ENCODE results near the gene P4HA2.

Gene P4HA2

DNA sequence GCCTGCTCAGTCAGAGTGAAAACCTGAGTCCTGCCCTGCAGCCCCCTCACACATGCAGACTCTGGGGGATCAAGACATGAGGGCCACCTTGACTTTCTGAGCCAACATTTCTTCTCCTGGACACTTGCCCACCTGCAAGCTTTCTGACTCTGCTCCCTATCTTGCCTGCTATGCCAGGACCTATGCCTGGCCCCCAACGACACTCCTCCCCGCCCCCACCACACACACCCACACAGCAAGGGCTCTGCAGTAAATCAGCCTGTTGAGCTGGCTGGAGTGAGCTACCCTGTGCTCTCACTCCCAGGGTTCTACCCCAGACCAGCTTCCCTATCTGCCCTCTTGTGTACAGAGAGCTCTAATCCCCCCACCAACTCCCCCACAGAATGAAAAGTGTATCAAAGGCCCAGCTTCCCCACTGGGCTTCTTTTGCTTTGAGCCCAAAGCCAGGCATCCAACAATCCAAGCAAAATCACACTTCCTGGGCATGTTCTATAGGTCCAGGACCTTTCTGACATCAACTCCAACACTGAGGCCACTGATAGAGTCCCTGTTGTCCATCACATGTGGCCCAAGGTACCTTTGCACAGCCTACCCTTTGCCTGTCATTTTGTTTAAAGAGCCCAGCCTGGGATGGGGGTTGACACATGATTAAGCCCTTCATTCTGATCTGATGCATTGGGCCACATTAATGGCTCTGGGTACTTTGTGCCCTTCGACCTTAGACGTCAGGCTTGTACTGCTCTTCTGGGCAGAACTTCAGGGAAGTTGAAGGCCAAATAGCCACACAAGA lies 37.1 kb upstream of the P4HA2 start:
- no peak for DNase-seq (ENCODE audit: low read depth in 1 of 2, low spot score in 1 of 2)

DNA sequence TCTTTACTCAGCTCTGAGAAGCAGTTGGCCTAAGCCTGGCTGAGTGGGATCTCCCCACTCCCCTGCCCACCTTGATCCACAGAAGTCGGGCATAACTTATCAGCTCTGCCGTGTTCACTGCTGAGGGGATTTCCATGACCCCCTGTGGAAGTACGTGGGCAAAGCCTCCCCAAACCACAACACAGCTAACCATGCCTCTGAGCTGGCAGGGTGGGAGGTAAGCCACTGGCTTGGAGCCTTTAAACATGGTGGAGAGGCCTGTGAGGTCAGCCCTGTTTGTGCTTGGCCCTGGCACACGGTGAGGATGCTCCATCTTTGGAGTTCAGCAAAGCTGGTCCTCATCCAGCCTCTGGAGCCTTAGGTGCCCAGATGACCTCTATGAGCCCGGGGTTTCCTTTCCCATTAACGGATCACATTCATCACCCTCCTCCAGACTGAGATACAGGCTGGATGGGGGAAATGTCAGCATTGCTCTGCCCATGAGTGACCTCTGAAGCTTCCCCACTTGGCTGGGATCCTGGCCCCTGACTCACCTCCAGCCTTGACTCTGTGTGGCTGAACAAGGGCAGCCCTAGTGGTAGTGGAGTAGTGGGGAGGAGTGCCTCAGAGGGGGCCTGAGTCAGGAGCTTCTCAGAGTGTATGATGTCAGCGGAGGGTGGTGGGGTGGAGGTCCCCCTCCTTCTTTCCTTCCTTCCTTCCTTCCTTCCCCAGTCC lies 36.1 kb upstream of the P4HA2 start:
- no peak for DNase-seq (ENCODE audit: low read depth in 1 of 2, low spot score in 1 of 2)

DNA sequence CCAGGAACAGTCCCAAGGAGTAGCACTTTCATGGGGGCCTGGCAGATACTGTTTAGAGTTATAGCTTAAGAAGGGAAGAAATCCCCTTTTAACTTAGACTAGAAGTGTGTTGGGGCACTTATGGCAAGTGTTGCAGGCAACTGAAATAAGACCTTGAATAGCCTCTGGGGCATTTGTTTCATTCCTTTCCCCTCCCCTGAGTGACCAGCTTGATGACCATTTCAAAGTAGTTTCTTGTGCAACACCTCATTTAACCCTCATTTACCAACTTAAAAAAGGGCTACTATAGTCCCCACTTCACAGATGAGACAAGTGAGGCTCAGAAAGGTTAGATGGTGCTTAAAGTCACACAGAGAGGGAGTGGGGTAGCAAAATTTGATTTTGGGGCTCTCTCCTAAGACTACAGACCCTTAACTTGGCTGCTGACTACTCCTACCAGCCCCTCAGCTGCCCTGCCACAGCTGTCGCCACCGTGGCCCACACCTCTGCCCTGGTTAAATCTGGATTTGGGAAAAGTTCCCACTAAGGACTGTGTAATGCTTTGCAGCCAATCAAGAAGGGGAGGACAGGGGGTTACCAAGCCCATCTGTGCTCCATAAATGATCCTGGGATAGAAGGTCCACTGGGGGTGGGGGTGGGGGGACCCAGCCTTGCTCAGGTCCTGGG lies 35.4 kb upstream of the P4HA2 start:
- DNase-seq (ENCODE audit: low read depth in 1 of 2, low spot score in 1 of 2), result no peak

DNA sequence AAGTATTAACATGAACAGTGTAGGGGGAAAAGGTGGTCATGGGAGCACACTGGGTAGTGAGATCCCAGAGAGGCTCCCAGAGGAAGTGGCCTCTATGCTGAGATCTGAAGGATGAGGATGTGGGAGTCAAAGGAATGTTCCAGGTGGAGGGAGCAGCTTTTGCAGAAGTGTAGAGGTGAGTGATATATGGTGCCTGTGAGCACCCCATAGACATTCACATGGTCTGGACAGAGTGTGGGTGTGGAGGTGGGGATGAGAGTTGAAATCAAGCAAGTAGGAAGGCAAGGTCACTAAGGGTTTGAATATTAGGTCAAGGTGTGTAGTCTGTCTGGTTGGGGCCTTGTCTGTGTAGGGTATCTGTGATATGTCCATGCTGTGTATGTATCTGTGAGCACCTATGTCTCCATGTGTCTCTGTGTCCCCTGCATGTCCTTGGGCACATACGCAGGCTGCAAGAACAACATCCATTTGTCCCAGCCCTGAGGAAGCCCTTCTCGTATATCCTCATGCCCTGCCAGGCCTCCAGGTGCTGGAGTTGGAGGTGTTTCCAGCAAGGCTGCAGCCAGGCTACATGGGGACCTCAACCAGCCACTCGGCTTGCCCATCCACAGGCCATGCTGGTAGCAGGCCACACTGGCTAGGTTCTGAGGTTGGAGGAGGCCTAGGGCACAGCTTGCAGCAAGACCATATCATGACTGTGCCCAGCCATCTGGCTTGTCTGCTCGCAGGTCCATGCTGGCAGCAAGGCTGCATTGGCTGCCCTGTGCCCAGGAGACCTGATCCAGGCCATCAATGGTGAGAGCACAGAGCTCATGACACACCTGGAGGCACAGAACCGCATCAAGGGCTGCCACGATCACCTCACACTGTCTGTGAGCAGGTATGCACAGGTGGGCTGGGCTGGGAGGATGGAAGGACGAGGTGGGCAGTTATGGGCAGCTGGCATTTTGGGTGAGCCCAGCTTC lies 34.5 kb upstream of the P4HA2 start:
- DNase-seq (ENCODE audit: low read depth in 1 of 2, low spot score in 1 of 2), result no peak

DNA sequence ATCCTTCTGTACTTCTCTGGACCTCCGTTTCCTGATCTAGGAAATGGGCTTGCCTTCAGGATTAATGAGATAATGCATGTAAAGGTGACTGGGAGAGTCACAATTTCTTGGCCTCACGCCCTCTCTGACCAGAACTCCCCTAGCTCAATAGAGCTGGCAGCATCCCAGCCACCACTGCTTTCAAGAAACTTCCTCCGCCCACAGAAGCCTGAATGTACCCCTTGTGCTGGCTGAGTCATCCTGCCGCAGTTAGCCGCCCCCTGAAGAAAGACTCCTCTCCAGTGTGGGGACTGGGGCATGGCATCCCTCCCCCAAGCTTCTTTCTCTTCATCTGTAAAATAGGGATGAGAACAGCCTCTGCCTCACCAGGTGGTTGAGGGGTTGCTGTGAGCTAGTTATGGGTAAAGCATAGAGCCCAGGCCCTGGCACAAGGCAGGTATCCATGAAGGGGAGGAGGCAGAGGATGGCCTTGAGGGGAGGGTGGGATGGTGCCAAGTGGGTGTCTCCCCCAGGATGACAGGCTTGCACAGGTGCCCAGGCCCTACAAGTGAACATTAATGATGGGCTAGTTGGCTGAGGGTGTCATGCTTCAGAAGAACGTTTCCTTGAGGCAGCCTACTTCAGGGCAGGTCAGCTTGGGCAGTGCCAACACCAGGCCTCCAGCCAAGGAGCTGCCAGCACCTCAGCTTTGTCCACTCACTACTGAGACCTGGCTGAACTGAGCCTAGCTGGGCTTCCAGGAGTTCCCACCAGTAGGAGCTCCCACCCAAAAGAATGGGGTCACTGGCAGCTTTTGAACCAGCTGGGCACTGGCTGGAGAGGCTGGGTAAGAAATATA lies 33.3 kb upstream of the P4HA2 start:
- no peak for DNase-seq (ENCODE audit: low read depth in 1 of 2, low spot score in 1 of 2)

DNA sequence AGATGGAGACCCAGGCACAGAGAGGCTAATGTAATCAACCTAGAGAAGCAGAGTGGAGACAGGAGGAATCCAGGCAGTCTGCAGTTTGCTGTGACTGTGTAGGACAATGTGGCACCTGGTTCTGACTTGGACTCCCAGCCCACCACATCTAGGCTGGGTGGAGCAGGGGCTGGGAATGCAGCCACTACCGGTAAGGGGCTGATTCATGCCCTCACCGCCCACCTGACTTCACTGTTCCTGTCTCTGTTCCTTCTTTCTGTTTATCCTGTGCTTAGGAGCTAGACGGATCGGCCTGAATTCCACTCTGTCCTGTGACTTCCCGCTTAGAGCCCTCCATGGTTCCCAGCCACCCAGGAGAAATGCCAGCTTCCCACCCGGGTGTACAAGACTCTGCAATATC lies 32.4 kb upstream of the P4HA2 start:
- DNase-seq (ENCODE audit: low read depth in 1 of 2, low spot score in 1 of 2), result no peak

DNA sequence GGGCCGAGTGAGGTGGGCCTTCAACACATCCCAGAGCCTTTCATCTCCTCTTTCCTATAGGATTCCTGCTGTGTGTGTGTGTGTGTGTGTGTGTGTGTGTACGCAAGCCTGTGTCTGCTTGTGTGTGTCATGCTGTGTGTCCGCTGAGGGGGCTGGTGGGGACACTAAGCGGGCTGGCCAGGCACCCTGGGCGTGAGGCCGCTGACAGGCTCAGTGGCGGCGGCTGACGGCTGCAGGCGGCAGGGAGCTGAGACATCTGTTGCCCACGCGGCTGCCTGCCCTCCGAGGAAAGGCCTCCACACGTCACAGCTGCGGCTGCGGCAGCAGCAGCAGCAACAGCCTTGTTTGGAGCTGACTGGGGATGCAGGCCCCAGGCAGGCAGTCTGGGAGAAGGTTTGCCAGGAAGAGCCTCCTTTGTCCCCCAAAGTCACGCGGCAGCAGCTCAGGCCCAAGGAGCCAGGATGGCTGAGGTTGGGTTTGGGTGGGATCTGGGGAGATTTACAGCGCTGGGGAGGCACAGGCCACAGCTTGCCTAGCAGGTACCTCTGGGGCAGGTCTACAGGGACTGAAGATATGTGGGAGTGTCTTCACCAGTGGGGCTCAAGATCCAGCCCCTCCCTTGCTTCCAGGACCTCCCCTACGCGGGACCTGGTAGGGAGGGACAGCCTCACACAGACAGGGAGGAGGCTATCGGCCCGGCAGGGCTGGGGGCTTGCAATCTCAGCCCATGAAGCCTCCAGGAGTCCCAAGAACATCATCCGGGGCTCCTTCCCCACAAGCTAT lies 31.6 kb upstream of the P4HA2 start:
- no peak for DNase-seq (ENCODE audit: low read depth in 1 of 2, low spot score in 1 of 2)

DNA sequence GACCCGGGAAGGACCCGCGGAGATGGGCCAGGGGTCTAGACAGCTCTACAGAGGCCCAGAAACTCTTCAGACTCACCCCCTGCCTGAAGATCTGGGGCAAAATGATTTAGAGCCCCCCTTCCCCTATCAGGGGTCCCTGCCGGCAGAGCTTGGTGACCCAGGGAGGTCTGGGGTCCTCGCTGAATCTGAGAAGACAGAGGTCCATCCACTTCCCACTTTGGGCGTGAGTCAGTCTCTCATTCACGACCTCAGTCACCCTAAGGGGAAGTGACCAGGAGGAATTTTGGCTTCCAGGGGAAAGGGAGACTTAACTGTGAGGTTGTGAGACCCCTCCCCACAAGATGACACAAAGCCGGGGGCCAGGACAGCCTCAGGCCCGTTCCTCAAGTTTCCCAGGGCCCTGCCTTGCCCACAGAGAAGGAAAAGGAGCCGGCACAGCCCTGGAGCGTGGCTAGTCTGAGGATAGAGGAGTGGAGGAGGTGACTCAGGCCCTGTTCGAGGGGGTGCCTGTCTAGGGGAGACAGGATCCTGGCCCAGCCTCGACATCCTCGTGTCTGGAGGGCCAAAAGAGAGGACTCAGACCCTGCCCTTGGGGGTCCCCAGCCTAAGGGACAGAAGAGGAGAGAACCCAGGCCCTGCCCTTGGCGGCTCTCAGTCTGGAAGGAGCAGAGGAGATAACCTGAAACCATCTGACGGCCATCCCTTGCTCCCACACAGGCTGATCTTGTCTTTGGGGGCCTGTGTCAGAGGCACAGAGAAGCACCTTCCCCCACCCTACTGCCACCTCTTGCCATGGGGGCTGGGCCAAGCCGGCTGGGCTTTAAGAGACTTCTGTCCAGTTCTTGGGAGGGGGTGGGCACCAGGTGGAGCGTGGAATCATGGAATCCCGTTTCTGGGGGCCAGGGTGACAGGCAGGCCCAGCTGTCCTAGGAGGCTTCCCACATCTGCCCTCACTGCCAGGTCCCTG lies 30.7 kb upstream of the P4HA2 start:
- no peak for DNase-seq (ENCODE audit: low read depth in 1 of 2, low spot score in 1 of 2)

DNA sequence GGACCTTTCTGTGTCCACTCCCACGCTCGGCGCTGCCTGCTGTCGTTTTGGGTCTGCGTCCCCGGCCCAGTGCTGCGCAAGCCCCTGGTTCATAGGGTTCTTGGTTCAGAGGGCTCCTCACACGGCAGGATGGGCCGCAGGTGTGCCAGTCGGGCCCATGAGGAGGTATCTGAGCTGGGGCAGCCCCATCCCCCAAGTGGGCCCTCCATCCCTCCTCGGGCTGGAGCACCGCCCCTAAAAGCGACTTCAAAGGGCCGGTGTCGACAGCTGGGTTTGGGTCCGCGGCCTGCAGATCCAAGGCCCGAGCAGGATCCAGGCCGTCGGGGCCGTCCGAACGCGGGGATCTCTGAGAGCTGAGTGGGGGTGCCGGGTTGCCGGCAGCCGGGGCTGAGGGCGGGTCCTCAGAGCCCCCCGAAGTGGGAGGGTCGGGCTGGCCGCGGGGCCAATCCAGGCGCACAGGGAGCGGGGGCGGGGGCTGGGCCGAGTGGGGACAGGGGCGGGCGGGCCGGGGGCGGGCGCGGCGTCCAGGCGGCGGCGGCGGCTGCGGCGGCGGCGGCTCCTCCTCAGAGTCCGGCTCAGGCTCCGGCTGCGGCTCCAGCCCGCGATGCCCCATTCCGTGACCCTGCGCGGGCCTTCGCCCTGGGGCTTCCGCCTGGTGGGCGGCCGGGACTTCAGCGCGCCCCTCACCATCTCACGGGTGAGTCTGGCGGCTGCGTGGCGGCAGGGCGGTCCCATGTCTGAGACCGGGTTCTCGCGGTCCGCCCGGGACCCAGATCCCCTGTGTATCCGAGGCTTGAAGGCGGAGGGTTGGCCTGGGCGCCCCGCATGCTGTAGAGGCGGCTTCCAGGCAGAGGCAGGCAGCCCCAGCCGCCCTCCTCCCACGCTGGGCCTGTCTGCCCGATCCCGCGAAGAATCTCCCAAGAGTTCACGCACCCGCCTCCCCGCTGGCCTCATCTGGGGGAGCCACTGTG lies 29.8 kb upstream of the P4HA2 start, which contains the start of gene PDLIM4:
TSS of gene PDLIM4 (plus strand) at position 566 of the 971 bp plus-strand sequence. CDS start at position 605, 39 bp downstream.
- DNase-seq (ENCODE audit: low read depth in 1 of 2, low spot score in 1 of 2), result no peak

DNA sequence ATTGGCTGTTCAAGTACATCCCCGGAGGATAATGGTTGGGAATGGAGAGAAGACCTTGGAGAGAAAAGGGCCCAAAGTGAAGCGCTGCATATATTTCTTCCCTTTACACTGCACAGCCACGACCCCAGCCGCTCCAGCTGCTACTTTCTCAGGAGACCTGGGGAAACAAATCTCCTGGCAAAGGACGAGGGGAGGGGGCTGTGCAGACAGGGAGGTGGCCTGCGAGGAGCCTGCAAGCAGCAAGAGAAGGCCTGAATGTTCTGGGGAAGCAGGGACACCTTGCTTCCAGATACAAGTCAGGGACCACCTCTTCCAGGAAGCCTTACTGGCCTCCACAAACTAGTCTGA lies 29.1 kb upstream of the P4HA2 start:
- DNase-seq (ENCODE audit: low read depth in 1 of 2, low spot score in 1 of 2), result no peak

DNA sequence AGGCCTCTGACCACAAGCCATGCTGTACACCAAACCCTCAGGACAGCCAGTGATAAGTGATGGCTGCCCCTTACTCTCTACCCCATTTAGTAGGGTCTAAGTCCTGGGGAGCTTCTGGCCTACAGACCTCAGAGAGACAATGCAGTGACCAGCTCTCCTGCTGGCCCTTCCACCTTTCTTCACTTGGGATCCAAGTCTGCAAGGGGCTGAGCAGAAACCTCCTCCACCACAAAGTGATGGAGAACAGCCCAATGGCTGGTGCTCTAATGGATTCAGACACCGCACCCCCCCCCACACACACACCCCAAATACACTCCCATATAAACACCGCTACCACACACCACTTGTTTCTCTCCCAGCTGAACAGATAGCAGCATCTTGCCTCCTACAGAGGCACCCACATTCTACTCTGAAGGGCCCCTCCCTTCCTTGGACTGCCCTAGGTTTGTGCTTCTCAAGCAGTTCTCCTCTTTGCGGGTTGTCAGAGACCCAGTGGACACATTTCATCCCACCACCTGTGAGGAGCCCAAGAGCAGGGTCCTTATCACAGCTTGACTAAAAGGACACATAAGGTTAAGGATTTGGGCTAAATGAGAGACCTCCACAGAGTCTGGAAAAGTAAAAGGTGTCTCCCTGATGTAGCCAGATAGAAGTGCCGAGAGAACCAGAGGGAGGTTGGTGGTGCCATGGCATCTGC lies 28.6 kb upstream of the P4HA2 start:
- no peak for DNase-seq (ENCODE audit: low read depth in 1 of 2, low spot score in 1 of 2)

DNA sequence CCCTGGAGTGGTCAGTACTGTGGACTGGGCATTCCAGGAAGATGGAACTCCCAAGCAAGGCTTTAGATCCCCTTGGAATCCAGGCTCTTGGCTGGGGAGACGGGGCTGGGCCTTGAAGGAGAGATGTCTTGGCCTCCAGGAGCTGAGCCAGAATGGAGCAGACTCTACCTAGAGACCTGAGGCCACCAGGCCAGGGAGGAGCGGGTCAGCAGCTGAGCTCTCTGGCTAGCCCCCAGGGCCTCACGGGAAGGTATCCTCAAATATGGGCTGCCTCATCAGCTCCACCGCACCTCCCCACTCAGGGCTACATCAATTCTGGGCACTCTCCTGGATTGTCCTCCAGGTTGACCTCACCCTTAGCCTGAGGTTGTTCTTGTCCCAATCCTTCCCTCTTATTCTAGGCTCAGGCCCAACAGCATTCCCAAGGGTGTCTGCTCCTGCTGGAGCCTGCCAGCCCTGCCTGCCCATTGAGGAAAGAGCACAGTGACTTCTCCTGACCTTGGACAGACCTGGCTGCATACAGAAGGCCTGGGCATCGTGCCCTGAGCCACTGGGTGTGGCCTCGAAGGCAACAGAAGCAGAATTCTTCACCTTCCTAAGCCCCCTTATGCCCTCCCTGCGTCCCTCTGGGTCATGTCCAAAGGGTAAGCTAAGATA lies 26.8 kb upstream of the P4HA2 start:
- no peak for DNase-seq (ENCODE audit: low read depth in 1 of 2, low spot score in 1 of 2)

DNA sequence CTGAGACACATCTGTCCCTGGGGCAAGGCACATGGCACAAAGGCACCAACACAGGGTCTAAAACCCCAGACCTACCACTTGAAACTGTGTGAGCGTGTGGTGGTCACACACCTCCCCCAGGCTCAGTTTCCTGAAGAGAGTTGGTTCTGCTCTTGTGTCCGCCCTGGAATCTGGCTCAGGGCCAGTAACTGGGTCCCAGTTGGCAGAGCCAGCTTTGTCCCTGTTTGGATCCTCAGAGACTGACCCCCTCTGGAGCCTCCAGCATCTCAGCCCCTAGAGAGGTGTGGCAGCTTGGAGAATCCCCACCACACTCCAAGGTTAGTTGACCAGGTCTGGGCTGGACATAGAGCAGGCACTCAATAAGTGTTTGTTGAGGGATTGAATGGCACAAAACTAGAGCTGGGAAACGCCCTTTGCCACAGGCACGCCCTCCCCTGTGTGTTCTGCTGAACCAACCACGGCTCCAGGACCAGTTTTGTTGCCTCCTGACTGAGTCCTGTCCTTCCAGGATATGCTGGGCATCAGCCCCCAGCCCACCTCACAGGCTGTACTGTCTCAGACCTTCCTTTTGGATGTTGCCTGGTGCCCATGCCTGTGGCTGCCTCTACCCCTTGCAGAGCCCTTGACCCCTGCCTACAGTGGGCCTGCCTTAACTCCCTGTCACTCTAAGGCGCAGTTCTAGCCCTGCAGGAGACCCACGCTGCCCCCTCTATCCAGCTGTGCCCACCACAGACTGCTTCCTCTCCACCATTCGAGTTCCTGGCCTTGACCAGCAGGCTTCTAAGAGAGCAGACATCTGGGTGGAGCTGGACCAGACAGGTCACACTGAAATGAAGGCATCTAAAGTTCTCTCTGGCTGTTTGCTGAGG lies 26.0 kb upstream of the P4HA2 start:
- no peak for DNase-seq (ENCODE audit: low read depth in 1 of 2, low spot score in 1 of 2)

DNA sequence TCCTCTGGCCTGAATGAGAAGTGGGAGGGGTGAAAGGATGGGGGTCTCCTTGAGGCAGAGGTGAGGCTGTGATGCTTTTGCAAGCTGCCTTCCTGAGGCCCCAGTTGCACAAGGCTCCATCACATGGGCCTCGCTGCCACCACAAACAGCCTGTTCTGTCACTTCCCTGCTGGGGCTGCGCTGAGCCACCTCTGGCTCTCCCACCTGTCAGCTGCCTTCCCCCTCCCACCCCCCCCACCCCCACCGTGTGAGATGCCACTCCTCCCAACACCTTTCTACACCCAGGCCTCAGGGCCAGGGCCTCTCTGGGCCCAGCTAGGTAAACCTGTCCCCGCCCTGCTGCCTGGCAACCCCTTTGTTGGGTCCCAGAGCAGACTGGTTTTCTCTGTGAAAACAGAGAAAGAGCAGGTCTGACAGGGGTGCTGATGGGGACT lies 25.4 kb upstream of the P4HA2 start:
- no peak for DNase-seq (ENCODE audit: low read depth in 1 of 2, low spot score in 1 of 2)

DNA sequence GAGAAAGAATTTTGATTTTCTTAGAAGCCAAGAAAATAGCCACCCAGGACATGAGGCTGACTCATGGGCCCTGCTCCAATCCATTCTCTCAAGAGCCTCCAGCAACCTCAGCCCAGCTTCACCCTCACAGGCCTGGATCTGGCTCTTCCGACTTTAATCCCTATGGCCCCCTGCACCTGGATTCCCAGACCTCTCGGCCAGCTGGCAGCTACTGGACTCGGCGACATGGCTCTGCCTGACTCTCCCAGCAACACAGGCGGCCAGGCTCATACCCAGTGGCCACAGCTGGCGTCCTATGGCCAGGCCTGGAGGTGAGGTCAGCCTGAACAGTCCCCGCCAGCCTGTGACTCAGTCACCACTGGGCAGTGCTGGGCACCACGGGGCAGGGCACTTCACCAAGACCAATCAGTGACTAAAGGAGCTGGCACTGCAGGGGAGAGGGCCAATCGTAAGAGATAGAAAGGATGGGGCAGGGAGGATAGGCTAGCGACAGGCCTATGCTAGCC lies 23.6 kb upstream of the P4HA2 start:
- no peak for DNase-seq (ENCODE audit: low read depth in 1 of 2, low spot score in 1 of 2)
